ENCODE results near the gene CCDC61.

CCDC61 gene

DNA sequence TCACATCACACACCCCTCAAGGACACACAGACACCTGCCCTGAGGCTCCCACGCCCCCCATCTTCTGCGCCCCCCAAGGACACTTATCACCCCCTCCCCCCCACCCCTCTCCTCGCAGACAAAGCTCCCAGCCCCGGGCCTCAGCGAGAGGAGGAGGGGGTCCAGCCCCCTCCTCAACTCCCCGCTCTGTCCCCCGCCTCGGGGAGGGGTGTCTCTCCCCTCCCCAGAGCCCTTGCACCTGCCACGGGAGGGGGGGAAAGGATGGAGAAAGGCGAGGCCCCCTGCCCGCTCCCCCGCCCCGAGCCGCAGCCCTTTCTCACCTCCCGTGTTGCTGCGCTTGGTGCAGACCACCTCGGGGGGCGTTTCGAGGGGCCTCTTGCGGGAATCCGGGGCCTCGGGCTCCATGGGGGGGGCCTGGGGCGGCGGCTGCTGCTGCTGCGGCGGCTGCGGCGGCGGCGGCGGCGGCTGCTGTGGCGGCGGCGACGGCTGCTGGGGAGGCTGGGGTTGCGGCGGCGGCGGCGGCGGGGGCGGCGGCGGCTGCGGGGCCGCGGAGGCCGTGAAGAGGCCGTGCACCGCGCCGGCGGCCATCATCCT, 22.2 kb upstream of the CCDC61 start:
- in situ Hi-C loops (cut with HindIII; ENCODE audit: low sequenced_read_pairs) = no loop called here

DNA sequence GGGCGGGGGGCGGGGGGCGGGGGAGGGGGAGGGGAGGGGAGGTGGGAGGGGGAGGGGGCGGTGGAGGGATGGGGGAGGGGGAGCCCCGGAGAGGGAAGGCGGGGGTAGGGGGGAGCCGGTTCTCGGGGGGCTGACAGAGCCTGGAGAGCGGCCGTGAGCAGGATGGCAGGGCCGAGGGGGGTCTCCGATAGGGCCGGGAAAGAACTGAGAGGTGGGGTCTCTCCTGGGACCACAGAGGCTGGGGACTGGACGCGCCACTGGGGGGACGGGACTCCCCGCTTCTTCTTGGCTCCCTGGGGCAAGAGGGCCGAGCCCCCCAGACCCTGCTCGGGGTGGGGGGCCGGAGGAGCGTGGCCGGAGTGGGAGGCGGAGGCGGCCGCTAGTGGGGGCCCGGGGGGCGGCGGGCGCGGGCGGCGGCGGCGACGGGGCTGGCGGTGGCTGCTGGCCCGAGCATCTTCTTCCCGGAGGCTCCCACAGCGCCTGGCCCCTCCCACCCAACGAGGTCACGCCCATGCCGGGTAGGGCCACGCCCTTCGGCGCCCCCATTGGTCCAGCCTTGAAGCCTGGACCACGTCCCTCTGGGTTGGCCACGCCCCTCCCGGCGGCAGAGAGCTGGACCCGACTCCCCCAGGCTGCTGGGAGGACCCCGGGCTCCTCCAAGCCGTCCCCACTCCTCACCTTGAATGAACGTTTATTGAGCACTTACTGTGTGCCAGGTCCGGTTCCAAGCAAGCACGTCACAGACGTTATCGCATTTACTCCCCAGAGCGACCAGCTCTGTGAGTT, 21.5 kb upstream of the CCDC61 start, which contains the start of gene NOVA2:
TSS of gene NOVA2 (minus strand) at position 313 of the 786 bp plus-strand sequence. CDS start 514 bp downstream, outside the sequence.
- in situ Hi-C loops (cut with HindIII; ENCODE audit: low sequenced_read_pairs) = no loop called here

DNA sequence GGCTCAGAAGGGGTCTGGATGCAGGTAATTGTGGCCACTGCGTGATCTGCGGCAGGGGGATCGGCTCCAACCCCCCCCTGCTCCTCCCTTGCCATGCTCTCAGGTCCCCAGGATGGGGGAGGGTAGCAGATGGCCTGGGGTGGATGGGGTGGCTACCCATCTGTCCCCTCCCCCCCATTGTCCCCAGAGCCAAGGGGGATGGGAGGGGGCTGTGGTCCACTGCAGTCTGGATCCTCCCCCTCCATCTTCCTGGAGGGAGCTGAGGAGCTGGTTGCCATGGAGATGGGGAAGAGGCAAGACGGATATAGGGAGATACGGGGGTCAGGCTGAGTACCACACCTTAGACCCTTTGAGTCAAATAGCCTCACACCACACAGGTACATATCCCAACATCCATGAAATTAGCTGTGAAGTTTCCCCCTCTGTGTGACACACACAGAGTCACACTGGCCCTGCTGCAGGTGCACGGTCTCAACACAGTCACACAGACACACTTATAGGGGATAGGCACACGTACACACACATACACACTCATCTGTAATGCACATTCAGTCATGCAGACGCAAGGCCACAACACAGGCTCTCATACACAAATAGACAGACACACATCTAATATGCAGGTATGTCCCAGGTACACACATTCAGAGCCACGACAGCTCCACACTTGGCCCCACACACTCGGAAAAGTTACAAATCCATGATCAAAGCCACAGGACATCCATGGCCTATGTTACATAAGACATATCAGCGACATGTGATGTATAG, 19.8 kb upstream of the CCDC61 start:
- in situ Hi-C loops (cut with HindIII; ENCODE audit: low sequenced_read_pairs) = no loop called here

DNA sequence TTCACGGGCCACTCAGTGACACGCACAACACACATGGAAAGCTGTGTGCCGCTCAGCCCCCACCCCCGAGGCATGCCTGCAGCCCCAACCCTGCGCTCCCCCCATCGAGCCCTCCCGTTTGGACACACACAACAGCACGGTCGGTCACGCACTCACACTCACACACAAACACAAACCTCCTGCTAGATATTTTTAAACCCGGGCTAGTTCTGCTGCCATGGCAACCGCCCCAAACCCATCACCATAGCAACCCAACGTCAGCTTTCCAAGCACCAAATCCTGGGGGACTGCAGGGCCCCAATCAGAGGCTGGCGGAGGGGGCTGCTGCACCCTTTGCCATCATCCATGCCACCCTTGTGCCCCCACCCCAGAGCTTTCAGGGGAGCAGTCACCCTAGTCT, 19.1 kb upstream of the CCDC61 start:
- in situ Hi-C loops (cut with HindIII; ENCODE audit: low sequenced_read_pairs) = no loop called here

DNA sequence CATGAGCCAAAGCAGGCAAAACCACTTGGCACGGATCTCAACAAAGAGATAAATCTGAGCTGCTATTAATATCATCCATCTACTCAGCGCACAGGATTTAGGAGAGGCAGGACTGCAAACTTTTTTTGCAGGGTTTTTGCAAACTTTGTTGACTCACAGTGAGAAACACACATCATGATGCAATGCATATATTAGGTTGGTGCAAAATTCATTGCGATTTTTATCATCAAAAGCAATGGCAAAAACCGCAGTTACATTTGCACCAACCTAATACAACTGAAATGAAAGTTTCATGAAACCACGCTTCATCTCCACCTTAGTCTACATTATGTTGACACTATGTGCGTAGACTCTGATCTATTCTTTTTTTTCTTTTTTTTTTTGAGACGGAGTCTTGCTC, 17.1 kb upstream of the CCDC61 start:
- in situ Hi-C loops (cut with HindIII; ENCODE audit: low sequenced_read_pairs) = no loop called here

DNA sequence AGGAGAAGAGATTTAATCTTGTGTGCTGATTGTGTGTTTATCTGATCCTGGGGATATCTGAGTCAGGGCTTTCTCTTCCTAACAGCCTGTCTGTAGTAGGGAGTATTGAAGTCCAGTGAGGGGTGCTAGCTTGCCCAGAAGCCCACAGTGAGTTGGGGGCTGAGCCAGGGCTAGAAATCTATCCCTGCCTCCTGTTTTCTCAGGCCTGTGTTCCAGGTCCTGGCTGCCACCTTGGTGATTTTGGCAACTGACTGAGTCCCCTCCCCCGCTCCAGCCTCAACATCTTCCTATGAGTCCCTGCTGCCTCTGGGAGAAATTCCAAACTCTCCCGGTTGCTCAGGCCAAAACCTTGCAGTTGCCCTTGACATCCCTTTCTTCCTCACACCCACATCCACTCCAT, 13.9 kb upstream of the CCDC61 start:
- in situ Hi-C loops (cut with HindIII; ENCODE audit: low sequenced_read_pairs) = no loop called here

DNA sequence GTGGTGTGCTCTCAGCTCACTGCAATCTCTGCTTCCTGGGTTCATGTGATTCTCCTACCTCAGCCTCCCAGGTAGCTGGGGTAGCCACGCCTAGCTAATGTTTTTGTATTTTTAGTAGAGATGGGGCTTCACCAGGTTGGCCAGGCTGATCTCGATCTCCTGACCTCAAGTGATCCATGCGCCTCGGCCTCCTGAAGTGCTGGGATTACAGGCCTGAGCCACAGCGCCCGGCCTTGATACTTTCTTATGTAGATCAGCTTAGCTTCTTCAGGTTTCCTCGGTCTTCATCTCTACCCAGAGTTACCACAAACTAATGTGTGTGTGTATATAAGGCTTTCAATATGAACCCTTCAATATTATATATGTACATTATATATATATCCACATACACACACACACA, 9.9 kb upstream of the CCDC61 start:
- in situ Hi-C loops (cut with HindIII; ENCODE audit: low sequenced_read_pairs) = no loop called here

DNA sequence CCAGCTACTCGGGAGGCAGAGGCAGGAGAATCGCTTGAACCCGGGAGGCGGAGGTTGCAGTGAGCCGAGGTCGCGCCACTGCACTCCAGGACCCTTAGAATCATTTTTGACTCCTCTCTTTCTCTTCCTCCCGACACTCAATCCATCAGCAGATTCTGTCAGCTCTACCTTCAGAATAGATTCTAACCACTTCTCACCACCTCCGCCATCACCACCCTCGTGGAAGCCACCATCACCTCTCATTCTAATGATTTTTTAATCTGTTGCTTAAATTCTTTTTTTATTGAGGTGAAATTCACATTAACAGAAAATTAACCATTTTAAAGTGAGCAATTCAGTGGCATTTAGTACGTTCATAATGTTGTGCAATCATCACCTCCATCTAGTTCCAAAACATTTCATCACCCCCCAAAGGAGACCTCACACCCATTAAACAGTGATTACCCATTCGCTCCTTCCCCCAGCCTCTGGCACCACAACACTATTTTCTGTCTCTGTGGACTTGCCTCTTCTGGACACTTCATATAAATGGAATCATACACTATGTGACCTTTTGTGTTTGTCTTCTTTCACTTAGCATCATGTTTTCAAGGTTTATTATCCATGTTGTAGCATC, 5.0 kb upstream of the CCDC61 start:
- in situ Hi-C loops (cut with HindIII; ENCODE audit: low sequenced_read_pairs) = no loop called here

DNA sequence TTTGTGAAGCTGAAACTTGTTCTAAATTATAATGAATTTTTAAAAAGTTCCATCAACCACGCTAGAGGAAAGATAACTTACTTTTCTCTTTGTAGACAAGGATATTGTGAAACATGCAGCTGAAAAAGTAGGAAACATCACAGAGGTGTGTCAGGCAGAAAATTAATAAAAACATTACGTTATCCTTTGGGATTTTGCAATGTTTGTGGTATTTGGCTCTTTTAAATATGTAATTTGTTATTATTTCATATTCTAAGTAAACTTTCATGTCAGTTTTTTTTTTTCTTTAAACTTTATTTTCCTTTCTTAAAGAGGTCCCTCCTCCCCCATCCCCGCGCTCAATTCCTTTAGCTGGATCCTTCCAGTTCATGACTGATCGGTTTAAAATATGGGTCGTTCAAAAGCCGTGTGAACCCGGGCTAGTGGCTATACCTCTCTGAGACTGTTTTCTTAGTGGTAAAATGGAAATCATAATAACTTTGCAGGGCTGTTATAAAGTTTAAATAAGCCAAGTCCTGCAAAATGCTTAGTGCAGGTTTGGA, 740 bp upstream of the CCDC61 start:
- in situ Hi-C loops (cut with HindIII; ENCODE audit: low sequenced_read_pairs) = no loop called here

DNA sequence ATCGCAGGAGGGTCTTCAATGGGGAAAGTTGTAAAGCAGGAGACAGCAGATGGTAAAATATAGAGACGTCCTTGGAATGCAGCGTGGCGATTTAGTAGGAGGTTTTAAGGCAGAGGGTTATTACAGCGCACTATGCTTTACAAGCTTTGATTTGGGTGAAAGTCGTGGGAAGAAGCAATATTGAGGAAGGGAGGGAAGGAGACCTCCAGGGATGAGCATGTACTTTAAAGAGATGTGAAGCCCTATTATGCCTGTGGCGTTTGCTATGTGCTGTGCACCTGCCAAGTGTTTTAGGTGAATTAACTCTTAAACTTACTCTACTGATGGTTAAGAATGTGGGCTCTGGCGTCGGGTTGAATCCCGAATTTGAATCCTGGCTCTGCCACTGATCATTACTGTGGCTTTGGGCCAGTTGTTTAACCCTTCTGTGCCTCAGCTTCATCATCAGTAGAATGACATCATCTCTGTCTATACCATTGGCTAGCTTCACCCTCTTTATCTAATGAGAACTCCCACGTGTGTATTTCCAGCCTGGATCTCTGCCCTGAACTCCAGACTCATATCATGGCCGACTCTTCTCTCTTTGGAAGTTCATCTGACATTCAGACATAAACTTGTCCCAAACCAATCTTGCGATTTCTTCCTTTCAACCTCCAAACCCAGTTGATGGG, 583 bp downstream of the CCDC61 start:
- in situ Hi-C loops (cut with HindIII; ENCODE audit: low sequenced_read_pairs) = loop anchor here (5.0 kb wide), 1 partner anchor 39 kb away; no protein-coding TSS in a partner anchor

DNA sequence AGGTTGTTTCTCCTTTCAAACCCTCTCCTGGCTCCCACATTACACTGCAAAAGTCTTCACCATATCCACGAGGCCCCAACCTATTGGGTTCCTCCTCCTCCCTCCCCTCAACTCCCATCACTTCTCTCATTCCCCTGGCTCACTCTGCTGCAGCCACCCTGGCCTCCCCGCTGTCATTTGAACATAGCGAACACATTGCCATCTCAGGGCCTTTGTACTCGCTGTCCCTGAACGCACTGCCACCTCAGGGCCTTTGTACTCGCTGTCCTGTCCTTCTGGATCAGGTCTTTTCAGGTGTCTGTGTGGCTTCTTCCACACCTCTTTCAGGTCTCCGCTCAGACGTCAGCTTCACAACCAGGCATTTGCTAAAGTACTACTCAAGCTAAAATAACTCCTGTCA, 1.7 kb downstream of the CCDC61 start:
- in situ Hi-C loops (cut with HindIII; ENCODE audit: low sequenced_read_pairs) = loop anchor here (5.0 kb wide), 1 partner anchor 40 kb away; no protein-coding TSS in a partner anchor

DNA sequence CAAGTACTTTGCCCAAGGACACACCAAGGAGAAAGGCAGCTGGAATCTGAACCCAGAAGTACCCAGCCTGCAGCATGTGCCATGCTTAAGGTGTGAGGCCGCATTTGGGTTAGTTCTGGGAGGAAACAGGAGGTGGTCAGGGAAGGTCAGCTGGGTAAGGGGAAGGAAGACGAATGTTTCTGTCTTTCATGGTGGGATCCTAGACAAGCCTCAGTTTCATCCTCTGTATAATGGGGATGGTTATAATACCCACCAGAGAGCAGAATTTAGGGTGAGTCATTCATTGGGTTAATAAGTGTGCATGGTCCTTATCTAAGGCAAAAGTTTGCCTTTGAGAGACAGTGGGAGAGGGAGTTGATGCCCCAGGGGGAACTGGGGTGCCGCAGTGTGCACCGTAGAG, 3.6 kb downstream of the CCDC61 start:
- in situ Hi-C loops (cut with HindIII; ENCODE audit: low sequenced_read_pairs) = loop anchor here (5.0 kb wide), 1 partner anchor 42 kb away; no protein-coding TSS in a partner anchor

DNA sequence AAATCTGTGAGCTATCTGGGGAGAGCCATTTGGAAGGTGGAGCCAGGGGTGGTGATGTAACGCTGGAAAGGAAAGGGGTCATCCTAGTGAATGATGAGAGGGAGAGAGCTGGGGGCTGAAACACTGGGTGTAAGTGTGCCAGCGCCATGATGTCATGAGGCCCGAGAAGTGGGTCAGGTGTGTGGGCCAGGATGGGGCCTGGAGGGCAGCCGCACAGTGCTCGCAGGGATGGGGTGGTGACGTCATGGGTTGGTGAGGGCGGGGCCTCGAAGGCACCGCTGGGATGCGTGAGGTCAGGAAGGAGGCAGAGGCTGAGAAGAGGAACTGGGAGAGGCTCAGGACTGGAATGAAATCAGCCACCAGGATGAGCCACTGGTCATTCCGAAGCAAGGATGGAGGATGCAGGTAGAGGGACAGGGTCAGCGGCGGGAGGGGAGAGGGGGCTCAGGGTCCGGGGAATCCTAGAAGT, 4.4 kb downstream of the CCDC61 start:
- in situ Hi-C loops (cut with HindIII; ENCODE audit: low sequenced_read_pairs) = loop anchor here (5.0 kb wide), 1 partner anchor 42 kb away; no protein-coding TSS in a partner anchor

DNA sequence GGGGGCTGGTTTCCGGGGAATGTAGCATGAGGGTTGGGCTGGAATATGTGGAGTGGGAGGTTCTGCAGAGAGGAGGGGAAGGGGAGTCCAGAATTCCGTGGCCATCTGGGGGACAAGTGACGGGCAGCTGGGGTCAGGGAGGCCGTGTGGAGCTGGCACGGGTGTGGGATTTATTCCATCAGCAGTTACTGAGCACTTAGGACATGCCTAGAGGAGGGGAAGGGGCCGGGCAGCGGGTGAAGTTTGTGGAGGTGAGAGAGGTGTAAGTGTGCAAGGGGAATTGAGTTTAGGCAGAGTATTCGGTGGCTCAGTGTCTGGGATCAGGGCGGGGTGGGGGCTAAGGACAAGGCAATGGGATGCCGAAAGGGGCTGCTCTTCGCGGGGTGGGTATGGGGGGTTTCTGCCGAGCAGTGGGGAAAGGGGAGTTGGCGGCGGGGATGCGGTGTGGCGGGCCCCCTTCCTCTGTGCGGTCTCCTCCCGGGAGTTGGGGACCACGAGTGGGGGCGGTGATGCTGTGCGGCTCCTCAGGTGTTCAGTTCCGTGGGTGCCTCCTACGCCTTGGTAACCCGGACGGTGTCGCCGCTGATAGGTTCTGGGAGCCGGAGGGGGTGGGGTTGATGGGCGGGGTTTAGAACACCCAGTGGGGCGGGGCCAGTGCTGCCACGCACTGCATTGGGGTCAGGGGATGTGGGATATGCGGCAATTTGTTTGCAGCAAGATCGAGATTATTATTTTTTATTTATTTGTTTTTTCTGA, 5.4 kb downstream of the CCDC61 start:
- in situ Hi-C loops (cut with HindIII; ENCODE audit: low sequenced_read_pairs) = no loop called here

DNA sequence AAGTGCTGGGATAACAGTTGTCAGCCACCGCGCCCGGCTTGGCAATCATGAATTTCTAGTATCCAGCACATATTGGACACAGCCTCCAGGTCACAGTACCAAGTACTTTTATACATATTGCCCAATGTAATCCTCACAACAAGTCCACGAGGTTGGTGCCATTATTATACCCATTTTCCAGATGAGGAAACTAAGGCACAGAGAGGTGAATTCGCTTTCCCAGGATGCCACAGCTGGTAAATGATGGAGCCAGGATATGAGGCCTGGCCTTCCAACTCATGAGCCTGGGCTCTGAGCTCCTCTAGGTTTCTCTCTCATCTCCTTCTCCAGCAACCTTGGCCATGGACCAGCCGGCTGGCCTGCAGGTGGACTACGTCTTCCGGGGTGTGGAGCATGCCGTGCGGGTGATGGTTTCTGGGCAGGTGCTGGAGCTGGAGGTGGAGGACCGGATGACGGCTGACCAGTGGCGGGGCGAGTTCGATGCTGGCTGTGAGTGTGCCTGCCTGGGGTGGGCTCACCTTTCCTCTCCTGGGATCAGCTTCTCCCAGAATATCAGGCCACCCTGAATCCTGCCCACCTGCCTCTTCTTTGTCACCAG, 7.5 kb downstream of the CCDC61 start:
- in situ Hi-C loops (cut with HindIII; ENCODE audit: low sequenced_read_pairs) = no loop called here

DNA sequence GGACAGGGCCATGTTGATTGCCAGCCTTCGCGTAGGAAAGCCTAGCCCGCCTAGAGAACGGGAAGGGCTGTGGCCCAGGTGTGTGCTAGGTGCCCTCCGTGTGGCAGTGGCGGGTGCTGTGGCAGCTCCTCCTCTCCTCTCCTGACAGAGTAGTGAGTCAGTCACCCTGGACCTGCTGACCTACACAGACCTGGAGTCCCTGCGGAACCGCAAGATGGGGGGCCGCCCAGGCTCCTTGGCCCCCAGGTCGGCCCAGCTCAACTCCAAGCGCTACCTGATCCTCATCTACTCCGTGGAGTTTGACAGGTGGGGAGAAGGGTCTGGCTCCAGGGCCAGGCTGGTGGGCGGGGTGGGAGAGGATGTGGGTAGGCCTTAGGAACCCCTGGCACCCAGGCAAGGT, 11.1 kb downstream of the CCDC61 start:
- in situ Hi-C loops (cut with HindIII; ENCODE audit: low sequenced_read_pairs) = no loop called here

DNA sequence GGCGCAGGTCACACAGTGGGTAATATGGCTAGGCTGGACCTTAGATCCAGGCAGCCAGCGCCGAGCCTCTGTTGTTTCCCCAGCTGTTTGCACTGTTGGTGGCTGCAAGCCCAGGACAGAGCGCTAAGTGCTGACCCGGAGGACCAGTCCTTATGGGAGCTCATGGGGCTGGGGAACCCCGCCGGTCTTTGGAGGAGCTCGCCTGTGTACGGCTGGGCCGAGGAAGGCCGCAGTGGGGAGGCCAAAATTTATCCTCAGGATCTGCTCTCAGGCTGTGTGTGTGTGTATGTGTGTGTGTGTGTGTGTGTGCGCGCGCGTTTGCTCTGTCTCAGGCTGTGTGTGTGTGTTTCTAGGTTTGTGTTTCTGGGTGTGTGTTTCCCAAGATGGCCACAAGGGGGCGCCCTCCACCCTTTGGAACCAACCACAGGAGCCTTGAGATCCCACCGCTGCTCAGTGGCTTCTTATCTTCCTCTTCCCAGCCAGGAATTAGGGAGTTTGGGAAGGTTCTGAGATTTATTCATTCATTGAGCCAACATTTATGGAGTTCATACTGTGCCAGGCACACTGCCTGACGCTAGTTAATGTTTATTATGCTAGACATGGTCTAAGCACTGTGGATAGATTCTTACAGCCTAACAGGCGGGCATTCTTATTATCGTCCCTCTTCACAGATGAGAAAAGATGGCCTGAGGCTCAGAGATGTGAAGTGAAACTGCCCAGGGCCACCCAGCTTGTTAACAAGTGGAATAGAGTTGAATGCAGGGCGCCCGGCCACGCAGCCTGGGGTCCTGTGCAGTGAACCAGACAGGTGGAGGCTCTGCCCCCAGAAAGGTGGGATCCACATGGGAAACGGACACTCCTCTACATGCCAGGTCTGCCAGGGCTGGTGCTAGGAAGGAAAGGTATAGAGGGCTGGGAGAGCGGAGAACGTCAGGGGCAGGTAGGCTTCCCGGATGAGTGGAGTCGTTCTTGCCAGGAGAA, 14.6 kb downstream of the CCDC61 start:
- in situ Hi-C loops (cut with HindIII; ENCODE audit: low sequenced_read_pairs) = no loop called here

DNA sequence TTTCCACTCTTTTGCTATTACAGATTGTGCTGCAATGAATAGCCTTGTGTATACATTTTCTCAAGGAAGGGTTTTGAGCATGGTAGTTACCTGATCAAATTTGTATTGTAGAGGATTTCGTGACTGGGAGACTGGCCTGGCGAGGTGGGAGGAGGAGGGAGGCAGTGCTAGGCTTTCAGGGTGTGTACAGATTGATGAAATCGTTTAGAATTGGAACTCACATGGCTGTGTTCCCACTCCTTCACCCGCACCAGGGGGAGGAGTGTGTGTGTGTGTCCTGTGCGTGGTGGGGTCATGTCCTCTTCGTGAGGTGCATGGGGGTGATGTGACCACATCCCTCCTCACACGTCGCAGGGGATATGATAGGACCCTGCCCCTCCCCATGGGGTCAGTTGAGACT, 19.3 kb downstream of the CCDC61 start:
- in situ Hi-C loops (cut with HindIII; ENCODE audit: low sequenced_read_pairs) = no loop called here

Data from endothelial cell of hepatic sinusoid (primary cell).